ENCODE data around the gene TYW1.
"Not testable (repeated sequence)": the region's sequence is repeated elsewhere in the genome, so short reads cannot be mapped to it uniquely, and the experiment has no call there.

- not testable (repeated sequence) for TF ChIP-seq CTCF (IDR thresholded peaks at IDR 0.05; ENCODE audit: insufficient read depth, low read length, poor library complexity, severe bottlenecking); EZH2phosphoT487 (conservative IDR thresholded peaks at IDR 0.05; ENCODE audit: low read length)
These were observed 230.3 kb downstream of the TYW1 start for GRCh38 chr7:67226967-67227366.
